ENCODE measurements around the gene CLSTN3.

CLSTN3 gene

DNA sequence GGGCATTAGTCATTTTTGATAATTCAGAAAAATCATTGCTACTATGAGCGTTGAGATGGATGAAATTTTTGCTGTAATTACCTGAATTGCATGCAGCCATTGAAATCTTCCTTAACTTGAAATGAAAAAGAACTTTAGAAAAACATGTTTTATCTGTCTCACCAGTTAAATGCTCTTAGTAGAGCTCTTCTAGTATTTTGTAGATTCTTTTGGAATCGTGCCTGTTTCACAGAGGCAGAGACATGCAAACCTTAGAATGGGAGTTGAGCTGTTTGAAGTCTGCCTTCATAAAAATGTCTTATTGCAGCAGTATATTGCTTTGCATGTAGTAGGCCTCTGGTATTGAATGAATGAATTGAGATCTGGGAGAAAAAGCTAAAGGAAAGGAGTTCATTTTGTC lies 63.5 kb downstream of the CLSTN3 start:
- no peak for DNase-seq

DNA sequence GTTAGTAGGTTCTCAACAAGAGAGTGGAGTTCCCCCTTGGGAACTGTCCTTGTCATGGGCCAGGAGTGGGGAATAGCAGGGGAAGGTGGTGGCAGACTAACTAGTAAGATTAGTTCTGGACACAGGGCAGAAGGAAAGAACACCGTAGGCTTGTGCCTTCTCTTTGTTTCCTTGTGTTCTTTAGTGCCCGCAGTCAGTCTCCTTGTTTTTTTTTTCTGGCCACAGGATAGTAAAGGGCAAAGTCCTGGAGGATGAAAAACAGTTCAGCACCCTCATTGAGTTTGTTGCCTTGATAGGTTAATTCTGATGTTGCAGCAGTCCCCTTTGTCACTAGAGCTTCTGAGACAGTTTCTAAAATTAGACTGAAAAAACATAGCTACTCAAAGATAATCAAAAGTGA lies 67.7 kb downstream of the CLSTN3 start:
- DNase-seq = no peak

DNA sequence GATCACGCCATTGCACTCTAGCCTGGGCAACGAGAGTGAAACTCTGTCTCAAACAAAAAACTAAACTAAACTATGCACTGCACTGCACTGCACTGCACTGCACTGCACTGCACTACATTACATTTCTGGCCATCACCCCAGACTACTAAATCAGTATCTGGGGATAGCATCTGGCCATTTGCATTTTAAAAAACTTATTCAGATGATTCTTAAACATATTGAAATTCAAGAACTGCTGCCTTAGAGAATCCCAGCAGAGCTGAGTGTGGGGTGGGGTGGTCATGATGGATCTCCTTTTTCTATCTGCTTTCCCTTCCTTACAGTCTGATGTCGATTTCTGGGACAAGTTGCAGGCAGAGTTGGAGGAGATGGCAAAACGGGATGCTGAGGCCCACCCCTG lies 72.9 kb downstream of the CLSTN3 start:
- DNase-seq = no peak

DNA sequence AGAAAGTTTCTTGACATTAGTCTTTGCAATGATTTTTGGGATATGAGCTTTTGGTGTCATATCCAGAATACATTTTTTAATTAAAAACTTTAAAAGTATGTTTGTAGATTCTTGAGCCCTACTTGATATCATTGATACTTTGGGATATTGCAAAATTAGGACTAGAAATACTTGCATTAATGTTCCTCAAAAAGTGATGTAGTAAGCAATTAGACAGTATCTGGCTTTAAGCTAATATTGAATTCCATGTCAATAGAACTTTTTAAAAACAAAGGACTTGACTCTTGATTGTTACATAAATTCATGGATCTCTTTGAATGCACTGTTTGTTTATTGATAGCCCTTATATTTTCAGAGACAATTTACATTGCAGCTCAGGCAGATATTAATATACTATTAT lies 74.9 kb downstream of the CLSTN3 start:
- DNase-seq = no peak

DNA sequence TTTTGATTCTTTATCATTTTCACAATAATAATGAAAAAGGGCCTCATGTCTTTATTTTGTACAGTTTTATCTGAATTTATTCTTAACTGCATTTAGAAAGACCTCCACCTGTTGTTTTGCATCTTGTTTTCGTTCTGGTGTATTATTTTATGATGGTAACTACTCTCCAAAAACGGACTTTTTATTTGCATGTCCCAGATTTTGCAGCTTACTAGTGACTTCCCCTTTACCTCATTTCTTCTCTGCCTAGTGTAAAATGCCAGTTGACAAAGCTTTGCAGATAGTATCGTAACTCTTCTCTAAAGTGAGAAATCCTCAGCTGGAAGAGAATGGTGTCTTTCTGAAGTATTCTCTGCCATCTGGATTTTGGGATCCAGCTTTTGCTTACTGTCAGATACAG lies 76.5 kb downstream of the CLSTN3 start:
- DNase-seq = no peak

DNA sequence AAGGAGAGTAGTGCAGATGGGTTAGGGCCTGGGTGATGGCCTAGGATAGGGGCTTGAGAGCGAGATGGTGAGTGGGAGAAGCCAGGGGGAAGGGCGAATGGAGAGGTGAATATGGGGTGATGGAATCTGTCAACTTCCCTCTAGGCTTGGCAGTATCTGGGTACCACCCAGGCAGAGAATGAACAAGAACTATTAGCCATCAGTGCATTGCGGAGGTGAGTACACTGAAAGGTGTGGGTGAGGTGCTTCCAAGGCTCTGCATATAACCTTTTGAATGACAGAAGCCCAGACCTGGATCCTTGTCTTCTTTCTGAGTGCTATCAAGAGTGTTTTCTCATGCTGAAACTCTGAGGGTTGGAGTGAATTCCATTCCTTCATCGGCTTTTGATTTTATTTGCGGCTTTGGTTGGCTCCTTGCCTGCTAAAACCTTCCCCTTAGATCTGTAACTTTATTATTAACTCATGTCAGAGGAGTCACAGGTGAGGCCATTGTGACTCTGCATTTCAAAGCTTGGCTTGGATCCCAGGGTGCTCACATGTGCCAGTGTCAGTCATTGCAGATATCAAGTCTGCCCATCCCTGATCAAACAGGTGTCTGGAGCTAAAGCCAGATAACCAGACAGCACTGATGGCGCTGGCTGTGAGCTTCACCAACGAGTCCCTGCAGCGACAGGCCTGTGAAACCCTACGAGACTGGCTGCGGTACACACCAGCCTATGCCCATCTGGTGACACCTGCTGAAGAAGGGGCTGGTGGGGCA lies 77.9 kb downstream of the CLSTN3 start:
- DNase-seq = no peak

All from hippocampal formation (tissue), 2 donors.